ENCODE results near the gene SOX6. TPM values are rescaled to one million over a fixed set of nuclear protein-coding genes. Genes with fewer than 3 reads are reported as not detected.
"Not testable (repeated sequence)": the region's sequence is repeated elsewhere in the genome, so short reads cannot be mapped to it uniquely, and the experiment has no call there.

SOX6 gene
- 22.8 TPM for polyA plus RNA-seq (ENCODE audit: insufficient read length)

DNA sequence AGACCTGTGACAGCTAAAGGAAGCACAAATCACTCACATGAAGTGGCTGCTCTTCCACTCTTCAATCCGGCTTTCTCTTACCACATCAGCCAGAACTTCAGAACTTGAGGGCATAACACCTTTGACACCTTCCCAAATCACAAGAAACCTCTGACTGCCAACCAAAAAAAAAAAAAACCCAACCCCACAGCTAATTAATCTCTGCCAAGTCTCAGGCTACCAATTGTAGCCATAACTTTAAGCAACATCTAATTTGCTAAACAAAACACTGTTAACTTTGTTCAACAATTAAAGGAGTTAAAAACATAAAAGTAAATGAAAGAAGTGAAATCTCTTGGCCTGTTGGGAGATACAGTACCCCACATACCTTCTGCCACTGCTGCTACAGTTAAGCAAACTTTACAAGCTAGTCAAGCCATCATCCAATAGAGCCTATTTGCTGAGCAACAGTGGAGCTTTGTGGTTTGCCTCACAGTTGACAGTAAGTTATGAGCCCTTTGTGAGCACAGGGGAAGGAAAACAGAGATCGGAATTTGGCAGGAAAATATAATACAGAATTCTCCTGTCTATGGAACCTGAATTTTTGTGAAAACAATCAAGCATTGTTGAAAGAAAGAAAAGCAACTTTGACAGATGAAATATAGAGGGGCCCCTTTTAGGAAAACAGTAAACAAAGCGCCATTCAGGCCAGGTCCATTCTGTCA is at the start of gene SOX6:
Gene SOX6, minus strand, starts transcription at position 490 of the 704 bp plus-strand sequence. CDS start 15,298 bp downstream, outside the sequence.
- DNase-seq (ENCODE audit: low read depth), result peak; percentile 34

DNA sequence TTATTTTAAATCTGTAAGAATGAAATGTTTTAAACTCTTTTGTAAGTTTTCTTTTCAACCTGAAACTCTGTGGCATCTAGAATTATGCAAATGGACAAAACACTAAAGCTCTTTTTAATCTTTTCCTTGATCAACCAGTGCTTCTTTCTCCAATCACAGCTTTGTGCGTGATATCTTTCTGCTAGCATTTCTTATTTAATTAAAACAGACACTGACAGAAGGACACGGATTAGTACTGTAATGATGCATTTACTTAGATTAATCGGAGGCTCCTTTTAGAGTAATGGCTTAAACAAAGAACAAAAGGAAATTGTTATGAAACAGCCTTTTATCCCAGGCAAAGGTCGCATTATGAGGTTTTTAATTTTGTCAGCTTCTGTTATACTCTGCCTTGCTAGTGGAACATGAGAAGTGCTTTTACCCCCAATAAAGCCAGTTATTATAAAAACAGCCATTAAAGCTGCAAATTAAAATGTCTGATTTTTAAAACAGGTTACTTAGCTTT is 48.5 kb upstream of the SOX6 start:
- DNase-seq (ENCODE audit: low read depth), result no peak

DNA sequence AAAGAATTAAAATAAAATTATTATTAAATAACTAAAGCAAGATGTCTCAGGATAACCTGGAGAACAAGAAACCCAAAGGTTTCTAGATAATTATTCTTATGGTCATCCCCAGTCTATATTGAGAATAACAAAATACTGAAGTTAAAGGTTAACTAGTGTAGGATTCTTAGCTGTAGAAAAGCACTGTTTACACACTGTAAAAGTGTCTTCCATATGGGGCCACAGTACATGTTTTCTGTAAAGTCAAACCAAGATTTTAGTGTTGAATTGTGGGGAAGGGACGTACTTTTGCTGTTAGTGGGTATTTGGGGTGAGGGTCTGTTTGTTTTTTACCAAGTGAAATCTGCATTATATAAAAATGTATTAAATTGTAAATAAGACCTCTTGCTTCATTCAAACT is 47.5 kb upstream of the SOX6 start:
- DNase-seq (ENCODE audit: low read depth), result no peak

DNA sequence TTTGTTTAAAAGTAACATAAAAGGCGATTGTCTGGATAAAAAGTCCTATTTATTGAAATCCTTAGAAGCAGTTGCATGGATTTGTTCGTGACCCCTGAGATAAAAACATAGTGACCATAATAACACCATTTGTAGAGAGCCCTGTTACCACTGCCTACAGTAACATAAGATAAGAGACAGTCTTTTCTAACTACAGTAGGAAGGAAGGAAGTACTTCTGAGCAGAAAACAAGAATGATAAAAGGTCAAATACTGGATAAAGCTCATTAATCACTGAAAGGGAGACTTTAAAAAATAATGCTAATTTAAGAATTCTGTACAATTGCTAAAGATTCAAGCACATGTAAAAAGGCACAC is 47.1 kb upstream of the SOX6 start:
- DNase-seq (ENCODE audit: low read depth), result no peak

DNA sequence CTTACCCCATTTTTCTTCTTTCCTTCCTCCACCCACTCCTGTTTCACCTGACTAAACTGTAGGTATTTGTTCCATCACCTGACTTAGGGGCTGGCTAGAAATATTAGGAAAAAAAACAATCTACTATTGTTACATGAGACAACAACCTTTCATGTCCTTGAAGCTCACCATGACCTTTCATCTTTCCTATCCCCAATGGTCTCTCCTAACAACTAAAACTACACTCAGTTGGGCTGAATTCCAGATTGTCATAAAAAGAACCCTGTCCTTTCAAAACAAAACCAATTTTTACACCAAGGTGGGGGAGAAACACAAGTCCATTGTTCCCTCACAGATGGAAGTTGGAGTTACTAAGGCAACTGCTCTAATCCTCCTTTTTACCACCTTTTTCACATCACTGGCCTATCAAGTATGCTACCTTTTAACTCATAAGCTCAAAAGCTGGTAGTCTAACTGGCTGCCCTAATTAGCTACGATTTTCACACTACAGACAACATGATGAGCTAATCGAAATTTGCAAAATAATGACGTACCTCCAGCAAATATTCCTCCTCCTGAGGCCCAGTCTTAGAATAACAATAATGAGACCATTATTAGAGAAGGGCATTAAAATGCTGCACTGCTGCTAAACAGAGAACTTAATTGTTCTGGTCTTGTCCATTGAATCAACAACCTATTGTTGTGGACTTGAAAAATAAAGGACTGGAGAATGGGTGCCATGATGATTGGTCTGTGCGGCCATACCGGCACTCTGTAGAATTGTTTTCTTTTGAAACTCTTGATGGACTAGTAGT is 46.5 kb upstream of the SOX6 start:
- no peak for DNase-seq (ENCODE audit: low read depth)

DNA sequence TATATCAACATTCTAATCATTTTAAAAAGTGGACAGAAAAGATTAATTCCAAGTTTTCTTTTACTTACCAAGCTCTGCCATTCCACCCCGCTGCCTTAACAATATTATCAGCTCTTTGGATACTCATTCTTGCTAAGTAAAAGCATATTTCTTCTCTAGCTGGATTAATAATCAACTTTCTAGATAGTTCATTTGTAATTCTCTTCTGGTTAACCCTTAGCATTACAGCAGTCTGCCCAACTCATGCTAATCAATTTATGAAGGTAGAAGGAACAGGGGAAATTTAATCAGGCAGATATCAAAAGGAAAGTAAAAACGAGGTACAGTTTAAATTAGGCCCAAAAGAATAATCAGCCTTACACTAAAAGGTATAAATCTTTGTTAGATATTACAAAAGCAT is 41.0 kb upstream of the SOX6 start:
- no peak for DNase-seq (ENCODE audit: low read depth)

DNA sequence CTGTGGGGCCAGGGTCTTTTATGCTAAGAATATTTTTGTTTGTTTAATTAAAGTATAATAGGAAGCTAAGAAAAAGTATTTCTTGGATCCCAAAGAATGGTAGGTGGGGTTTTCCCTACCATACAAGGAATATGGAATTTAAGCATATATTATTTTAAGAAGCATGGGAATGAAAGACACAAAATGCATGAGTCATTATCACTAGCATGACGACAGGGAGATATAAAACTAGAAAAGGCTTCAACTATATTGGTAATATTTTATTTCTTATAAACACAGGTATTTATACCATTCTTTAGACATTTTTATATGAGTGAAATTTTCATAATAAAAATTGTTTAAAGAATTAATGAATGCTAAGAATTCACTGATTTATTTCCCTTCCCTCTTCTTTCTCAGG is 39.3 kb upstream of the SOX6 start:
- no peak for DNase-seq (ENCODE audit: low read depth)

DNA sequence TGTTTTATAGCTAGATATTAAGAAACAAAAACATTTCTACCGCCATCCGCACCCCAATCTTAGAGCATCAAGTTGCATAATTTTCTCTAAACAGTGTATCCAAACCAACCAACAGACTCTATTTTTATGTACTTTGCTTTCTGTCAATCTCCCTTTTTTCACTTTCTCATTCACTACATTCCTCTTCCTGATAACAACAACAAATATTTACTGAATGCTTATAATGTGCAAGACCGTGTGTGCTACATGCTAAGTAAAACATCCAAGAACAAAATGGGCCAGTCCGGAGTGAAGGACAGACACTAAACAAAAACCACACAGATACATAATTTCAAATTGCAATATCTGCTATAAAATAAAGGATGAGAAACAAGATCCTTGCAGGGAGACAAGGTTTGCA is 38.6 kb upstream of the SOX6 start:
- DNase-seq (ENCODE audit: low read depth), result no peak

DNA sequence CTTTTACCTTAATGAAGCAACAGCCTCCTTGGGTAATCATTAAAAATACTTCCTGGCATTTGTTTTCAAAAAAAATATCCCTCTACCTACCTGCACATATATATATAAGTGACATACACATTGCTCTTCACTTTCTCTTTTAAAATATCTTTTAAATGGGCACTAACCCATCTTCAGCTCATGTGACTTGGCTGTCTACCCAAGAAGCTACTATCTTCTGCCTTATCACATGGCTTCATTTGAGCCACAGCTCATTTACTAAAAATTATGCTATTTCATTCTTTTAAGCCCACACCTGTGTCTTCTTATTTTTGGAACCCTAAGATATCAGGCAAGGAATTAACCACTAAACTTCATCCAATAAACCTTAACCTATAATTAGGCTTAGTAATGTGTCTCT is 37.0 kb upstream of the SOX6 start:
- DNase-seq (ENCODE audit: low read depth), result no peak

DNA sequence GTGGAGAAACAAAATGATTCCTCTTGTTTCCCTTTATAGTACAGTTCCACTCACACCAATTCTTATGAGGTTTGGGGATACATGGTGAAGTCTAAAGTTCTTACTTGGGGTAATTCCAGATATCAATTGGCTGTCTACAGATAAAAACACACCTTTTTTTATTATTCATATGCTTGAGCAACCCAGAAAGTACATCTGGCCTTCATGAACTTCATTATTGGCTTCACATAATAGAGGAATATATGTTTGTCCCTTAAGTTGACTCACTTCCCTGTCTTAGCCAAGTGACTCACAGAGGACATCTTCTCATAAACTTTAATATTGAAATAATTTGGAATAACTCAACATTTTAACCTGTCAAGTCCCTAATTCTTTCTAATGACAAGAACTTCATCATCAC is 36.3 kb upstream of the SOX6 start:
- no peak for DNase-seq (ENCODE audit: low read depth)

DNA sequence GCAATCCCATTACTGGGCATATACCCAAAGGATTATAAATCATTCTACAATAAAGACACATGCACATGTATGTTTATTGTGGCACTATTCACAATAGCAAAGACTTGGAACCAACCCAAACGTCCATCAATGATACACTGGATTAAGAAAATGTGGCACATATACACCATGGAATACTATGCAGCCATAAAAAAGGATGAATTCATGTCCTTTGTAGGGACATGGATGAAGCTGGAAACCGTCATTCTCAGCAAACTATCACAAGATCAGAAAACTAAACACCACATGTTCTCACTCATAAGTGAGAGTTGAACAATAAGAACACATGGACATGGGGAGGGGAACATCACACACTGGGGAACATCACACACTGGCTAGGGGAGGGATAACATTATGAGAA is 34.5 kb upstream of the SOX6 start:
- not testable (repeated sequence) for DNase-seq (ENCODE audit: low read depth)

DNA sequence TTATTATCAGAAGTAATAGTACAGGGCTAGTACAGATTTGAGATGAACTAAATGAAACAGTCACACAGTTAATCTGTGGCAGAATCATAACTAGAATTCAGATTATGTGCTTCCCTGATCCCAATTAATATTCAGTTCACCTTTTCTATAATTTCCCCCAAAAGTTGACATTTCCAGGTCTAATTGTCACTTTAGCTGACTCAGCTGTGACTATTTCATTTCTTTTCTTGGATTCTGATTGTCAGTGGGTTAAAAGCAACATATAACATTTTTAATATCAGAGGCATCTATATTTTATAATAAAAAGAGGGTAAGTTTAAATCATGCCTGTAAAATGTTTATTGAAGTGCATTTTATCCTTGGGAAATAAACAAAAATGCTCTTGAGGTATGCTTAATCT is 28.8 kb upstream of the SOX6 start:
- DNase-seq (ENCODE audit: low read depth), result no peak

DNA sequence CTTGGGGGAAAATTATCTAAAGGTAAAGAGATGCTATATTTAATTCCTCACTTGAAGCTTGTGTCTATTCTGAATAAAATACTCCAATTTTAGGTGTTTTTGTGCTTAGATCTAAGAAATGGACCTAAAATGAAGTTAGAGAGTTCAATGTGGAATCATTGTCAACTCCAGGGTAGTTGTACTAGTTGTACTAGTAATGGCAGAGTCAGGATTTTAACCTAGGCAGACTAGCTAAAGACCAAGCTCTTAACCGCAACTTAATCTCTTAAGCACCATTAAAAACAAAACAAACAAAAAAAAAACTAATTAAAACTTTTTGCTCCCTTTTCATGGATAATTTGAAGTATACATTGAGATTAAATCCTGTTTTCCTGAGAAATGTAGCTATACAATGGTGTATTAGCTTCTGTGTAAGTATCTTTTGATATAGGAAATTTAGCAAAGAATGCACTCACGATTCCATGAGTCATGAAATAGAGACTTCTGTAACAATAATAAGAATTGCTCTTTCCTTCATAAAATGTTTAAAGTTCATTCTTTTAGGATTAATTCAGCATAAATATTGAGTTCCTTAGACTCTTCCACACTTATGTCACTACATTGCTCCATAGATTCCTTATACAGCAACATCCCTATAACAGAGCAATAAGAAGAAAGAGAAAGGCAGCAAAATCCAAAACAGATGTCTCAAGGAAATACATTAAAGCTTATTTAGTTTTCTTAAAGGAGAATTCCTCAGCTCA is 26.5 kb upstream of the SOX6 start:
- DNase-seq (ENCODE audit: low read depth), result no peak

DNA sequence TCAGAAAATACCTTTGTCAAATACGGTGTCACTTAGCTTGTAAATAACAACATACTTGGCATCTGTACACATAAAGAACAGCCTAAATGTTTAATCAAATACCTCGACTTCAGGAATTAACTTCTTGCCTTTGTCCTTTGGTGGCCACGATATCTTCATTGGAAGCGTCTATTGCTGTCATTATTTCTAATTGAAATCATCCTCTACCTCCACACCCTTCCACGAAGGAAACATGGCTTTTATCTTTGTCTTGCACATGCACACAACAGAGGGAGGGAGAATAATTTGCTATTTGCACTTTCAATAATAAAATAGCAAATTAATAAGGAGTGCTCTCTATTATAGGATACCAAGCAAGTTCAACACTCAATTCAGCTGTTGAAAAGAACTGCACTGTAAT is 25.8 kb upstream of the SOX6 start:
- DNase-seq (ENCODE audit: low read depth), result no peak

DNA sequence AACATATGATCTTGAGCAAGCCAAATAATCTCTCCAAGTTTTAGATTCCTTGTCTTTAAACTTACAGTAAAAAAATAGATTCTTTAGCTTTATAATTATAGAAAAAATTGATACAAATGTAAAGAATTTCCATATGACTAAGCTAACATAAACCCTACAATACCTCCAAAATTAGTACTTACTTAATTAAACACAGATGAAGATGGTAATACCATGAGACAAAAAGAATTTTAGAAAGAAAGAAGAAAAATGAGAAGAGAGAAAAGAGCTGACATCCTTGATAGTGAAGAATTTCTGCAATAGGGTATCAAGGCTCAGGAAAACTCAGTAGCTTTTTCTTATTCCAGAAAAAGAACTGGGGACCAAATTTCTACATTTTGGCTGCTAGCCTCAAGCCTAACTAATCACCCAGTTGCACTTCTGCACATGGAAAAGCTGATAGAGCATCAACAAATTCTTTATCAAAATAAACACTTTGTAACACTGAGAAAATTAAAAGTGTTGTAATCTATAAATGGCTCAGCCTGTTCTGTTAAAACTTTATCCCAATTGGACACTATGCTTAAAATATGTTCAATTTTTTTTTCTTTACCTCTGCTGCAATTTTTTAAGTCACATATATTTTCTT is 24.7 kb upstream of the SOX6 start:
- no peak for DNase-seq (ENCODE audit: low read depth)

DNA sequence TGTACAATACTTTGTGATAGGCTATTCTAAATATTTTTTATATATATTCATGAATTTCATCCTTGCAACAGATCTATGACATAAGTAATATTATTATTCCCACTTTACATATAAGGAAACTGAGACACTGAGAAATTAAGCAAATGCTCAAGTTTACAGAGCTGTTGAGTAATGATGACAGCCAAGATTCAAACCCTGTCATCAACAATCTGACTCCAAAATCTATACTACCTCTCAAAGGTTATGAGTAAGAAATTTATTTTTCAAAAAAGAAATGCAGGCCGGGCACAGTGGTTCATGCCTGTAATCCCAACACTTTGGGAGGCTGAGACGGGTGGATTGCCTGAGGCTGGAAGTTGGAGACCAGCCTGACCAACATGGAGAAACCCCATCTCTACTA is 22.6 kb upstream of the SOX6 start:
- no peak for DNase-seq (ENCODE audit: low read depth)

DNA sequence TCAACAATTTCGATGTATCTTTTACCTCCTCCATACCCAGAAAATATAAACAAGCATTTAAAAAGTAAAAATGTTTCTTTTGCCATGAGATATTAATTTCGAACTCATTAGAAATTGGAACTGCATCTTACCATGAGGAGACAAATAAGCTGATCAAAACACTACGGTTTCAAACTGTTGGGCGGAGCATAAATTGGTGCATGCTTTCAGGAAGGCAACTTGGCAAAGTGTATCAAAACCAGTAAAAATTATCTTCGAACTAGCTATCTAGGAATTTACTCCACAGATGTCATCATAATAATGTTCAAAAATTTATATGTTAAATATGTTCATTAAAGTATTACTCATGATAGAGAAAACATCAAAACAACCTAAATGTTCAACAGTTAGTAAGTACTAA is 21.4 kb upstream of the SOX6 start:
- no peak for DNase-seq (ENCODE audit: low read depth)

DNA sequence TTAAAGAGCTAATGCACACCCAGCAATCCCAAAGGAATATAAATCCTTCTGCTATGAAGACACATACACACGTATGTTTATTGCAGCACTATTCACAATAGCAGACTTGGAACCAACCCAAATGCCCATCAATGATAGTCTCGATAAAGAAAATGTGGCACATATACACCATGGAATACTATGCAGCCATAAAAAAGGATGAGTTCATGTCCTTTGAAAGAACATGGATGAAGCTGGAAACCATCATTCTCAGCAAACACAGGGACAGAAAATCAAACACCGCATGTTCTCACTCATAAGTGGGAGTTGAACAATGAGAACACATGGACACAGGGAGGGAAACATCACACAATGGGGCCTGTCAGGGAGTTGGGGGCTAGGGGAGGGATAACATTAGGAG is 19.3 kb upstream of the SOX6 start:
- not testable (repeated sequence) for DNase-seq (ENCODE audit: low read depth)

DNA sequence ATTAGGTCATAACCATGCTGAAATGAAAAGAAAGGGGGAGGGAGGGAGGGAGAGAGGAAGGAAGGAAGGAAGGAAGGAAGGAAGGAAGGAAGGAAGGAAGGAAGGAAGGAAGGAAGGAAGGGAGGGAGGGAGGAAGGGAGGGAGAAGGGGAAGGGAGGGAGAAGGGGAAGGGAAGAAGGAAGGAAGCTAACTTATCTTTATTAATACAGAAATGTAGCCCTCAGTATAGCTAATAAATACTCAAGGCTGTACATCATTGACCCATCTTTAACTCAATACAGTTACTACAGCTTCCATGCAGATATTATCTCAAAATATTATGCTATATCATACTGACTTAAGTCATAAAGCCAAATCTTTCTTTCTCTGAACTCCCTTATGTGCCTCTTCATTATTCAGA is 17.4 kb upstream of the SOX6 start:
- DNase-seq (ENCODE audit: low read depth), result no peak

DNA sequence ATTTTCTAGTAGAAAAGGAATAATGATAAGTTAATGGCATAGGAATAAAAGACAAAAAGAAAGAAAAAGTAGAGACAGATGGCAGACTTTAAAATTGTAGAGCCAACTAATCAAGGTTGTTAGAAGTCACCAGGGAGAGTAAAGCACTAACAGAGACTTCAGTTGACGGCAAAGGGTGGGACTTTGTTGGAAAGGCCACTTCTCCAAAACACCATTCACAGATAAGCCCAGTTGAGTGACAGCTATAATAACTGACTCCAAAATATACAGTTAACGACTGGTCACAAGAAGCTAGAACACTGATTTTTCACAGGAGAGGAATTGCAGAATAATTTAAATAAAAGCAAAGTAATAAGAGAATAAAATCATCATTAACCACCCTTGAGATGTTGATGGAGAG is 16.0 kb upstream of the SOX6 start:
- DNase-seq (ENCODE audit: low read depth), result no peak

DNA sequence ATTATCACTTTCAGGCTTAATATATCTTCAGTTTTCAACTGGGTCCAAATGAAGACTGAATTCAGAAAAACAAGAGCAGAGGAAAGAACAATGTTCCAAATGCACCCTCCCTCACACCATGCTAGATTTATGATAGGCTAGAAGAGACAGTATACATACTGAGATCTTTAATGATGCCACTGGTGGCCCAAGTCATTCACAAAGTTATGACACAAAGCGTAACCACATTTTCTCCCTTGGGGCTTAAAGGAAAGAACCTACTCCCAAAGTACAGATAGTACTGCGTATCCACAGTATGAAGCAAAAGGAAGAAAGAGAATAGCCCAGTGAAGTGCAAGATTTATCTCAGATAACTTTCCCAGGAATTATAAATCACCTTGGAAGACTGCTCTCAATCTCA is 10.9 kb upstream of the SOX6 start:
- DNase-seq (ENCODE audit: low read depth), result no peak

DNA sequence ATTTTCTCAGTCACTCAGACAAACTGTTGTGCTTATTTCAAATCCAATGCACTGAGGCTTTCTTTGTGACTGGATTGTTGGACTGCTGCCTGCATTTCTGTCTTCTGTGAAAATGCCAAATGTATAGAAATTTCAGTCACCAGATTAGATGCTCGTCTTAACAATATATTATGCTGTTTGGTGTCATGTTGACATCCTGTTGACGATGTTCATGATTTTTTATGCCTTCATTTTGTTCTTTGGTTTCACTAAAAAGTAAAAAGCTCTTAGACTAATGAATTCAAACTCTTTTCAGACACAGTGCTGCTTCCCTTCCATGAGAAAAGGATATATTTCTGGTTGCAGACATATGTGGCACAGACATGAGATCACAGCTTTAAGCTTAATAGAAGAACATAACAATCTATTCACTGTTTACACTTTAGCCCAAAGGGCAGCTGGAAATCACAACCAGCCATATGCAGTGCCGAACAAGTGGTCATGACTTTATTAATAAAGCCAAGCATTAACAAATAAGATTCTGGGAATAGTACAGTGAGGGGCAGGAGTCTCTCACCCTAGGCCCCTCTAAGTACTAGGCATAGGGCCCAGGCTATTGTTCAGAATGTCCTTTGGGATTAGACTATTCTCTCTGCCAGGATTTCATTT is 9.4 kb upstream of the SOX6 start:
- DNase-seq (ENCODE audit: low read depth), result no peak

Measured in forelimb muscle (tissue), 1 donor.